Upper lobe of left lung (tissue), 6 donors: ENCODE data around the gene C1QL4. TPM values are rescaled to one million over a fixed set of nuclear protein-coding genes. Genes with fewer than 3 reads are reported as not detected.

Experiments used
- ATAC-seq, 2 donors: fragments of 200-7000 bp; cut with Tn5 transposase; one replicate each; pipeline ENCODE4 v1.9.1; 2022; ENCODE audit warnings: mild to moderate bottlenecking in 2 of 2, moderate library complexity in 2 of 2; ENCODE audit not compliant: low FRiP score in 2 of 2
- DNase-seq, 2 donors: peaks; one replicate each; pipeline ENCODE4 v3.0.0-alpha.2; 2019 to 2020
- H3K27ac ChIP-seq, 4 donors: fragments of 200-600 bp; sonication (generic); one replicate each; pipeline ENCODE4 v1.5.1; 2016 to 2019
- H3K27me3 ChIP-seq, 4 donors: fragments of 200-600 bp; sonication (generic); one replicate each; pipeline ENCODE4 v1.5.1; 2017 to 2019
- H3K36me3 ChIP-seq, 4 donors: fragments of 200-600 bp; sonication (generic); one replicate each; pipeline ENCODE4 v1.5.1; 2016 to 2019
- H3K4me1 ChIP-seq, 4 donors: fragments of 200-600 bp; sonication (generic); one replicate each; pipeline ENCODE4 v1.5.1; 2018 to 2019
- H3K4me3 ChIP-seq, 4 donors: fragments of 200-600 bp; sonication (generic); one replicate each; pipeline ENCODE4 v1.5.1; 2017 to 2019; ENCODE audit warnings: mild to moderate bottlenecking in 2 of 4, moderate library complexity in 1 of 4
- H3K9me3 ChIP-seq, 4 donors: fragments of 200-600 bp; sonication (generic); one replicate each; pipeline ENCODE4 v1.5.1; 2018 to 2019
- CTCF ChIP-seq, 6 experiments: fragments of 450-650 bp in 4 of 6; fragments of 200-600 bp in 2 of 6; sonication (generic) in 2 of 6; IDR thresholded peaks; one replicate each; pipeline ENCODE4 v1.5.1; 2016 to 2019; ENCODE audit warnings: antibody characterized with exemption in 6 of 6
- EP300 ChIP-seq, 4 donors: sonication (generic); formaldehyde crosslinking; IDR thresholded peaks; one replicate each; pipeline ENCODE4 v1.5.1; 2017; ENCODE audit warnings: antibody characterized with exemption in 4 of 4, control low read depth in 2 of 4
- POLR2A ChIP-seq, 4 donors: fragments of 450-650 bp; IDR thresholded peaks; one replicate each; pipeline ENCODE4 v1.5.1; 2016 to 2017; ENCODE audit warnings: antibody characterized with exemption in 4 of 4, mild to moderate bottlenecking in 2 of 4
- POLR2AphosphoS5 ChIP-seq, 2 donors: sonication (generic); formaldehyde crosslinking; IDR thresholded peaks; one replicate each; pipeline ENCODE4 v1.5.1; 2017; ENCODE audit warnings: antibody characterized with exemption in 2 of 2
- WGBS, 2 donors: methylation state at CpG; one replicate each; pipeline ENCODE4 v1.1.5; 2017 to 2018; 5-methylcytosine and 5-hydroxymethylcytosine counted together
- total RNA-seq, 6 donors: library from RNA; depleted of rRNA in 4 of 6; stranded (reverse); fragments of >200 nt in 4 of 6; gene quantifications; one replicate each; pipeline versions ENCODE4 v1.1.0 to v1.2.1, GENCODE V29; 2016 to 2021
- donor health status: DM: no; HTN: no; CAD: no; lungs with moderate emphysema.
- donor health status: DM: no; HTN: yes; CAD: no; lungs with severe emphysema.

C1QL4 gene
- total RNA-seq, 6 donors from 2014 or later, result not detected

GRCh38 chr12:49348781-49349180, 11.8 kb upstream of the C1QL4 start:
- TF ChIP-seq POLR2AphosphoS5 (IDR thresholded peaks at IDR 0.05) (no peak), CTCF (IDR thresholded peaks at IDR 0.05) (no peak), POLR2A (IDR thresholded peaks at IDR 0.05) (no peak), EP300 (IDR thresholded peaks at IDR 0.05) (no peak)
- H3K36me3 ChIP-seq, result no peaks in the 10 kb centered on the region
- ATAC-seq (no peak), DNase-seq (peak; percentile 8 to 26)
- 93 to 100% methylated on average over 1 to 5 of the region's 5 CpGs for WGBS, 2 donors
- H3K4me1 ChIP-seq, result peaks cover 36 to 39% (median 37%) of the 10 kb centered on the region in 4 donors
- H3K27ac ChIP-seq, result no peak overlapping the region
- H3K4me3 ChIP-seq, result no peak overlapping the region
- peaks cover 4 to 43% (median 31%) of the 10 kb centered on the region in 4 donors for H3K27me3 ChIP-seq
- H3K9me3 ChIP-seq, result no peaks in the 10 kb centered on the region

GRCh38 chr12:49347311-49348193, 10.6 kb upstream of the C1QL4 start:
- no peaks in the 10 kb centered on the region for H3K36me3 ChIP-seq
- DNase-seq (peak; percentile 68 to 96), ATAC-seq (peak; percentile 87 to 88)
- H3K27me3 ChIP-seq, result peaks cover 4 to 50% (median 35%) of the 10 kb centered on the region in 4 donors
- H3K9me3 ChIP-seq, result no peaks in the 10 kb centered on the region
- peak overlapping the region in 3 of 4 donors; percentile 21 to 43 (median 41) for H3K4me3 ChIP-seq
- H3K27ac ChIP-seq, result no peak overlapping the region
- peaks cover 46 to 51% (median 49%) of the 10 kb centered on the region in 4 donors for H3K4me1 ChIP-seq
- 9 to 12% methylated on average over 33 to 35 of the region's 37 CpGs for WGBS, 2 donors
- peak; percentile 89 to 97 (median 92) for TF ChIP-seq CTCF (IDR thresholded peaks at IDR 0.05)
- no peak for TF ChIP-seq EP300 (IDR thresholded peaks at IDR 0.05)

- no peaks in the 10 kb centered on the region for H3K36me3 ChIP-seq
- peaks cover 54 to 59% (median 56%) of the 10 kb centered on the region in 4 donors for H3K4me1 ChIP-seq
- peak within 1 kb of the TSS in 3 of 4 donors; percentile 21 to 43 (median 41) for H3K4me3 ChIP-seq
- DNase-seq (peak; percentile 21 to 87), ATAC-seq (no peak)
- TF ChIP-seq CTCF (IDR thresholded peaks at IDR 0.05) (no peak), EP300 (IDR thresholded peaks at IDR 0.05) (no peak), POLR2AphosphoS5 (IDR thresholded peaks at IDR 0.05) (no peak), POLR2A (IDR thresholded peaks at IDR 0.05) (no peak)
- peaks cover 4 to 55% (median 38%) of the 10 kb centered on the region in 4 donors for H3K27me3 ChIP-seq
- H3K27ac ChIP-seq, result no peak within 1 kb of the TSS
- WGBS, 2 donors, result 0 to 3% methylated on average over 18 to 33 of the region's 47 CpGs
- no peaks in the 10 kb centered on the region for H3K9me3 ChIP-seq
These were observed 9.8 kb upstream of the C1QL4 start, which contains the start of gene DNAJC22 for GRCh38 chr12:49346659-49347310. Gene DNAJC22, plus strand, starts transcription at chr12:49346888. Its CDS starts 1,985 bp downstream, at chr12:49348873.

GRCh38 chr12:49345825-49346658, 9.1 kb upstream of the C1QL4 start:
- peaks cover 4 to 55% (median 38%) of the 10 kb centered on the region in 4 donors for H3K27me3 ChIP-seq
- TF ChIP-seq EP300 (IDR thresholded peaks at IDR 0.05) (no peak), POLR2A (IDR thresholded peaks at IDR 0.05) (no peak), CTCF (IDR thresholded peaks at IDR 0.05) (no peak), POLR2AphosphoS5 (IDR thresholded peaks at IDR 0.05) (no peak)
- ATAC-seq, result no peak
- H3K27ac ChIP-seq, result no peak overlapping the region
- WGBS, 2 donors, result 4% methylated on average over 42 to 61 of the region's 61 CpGs
- H3K9me3 ChIP-seq, result no peaks in the 10 kb centered on the region
- peaks cover 54 to 59% (median 57%) of the 10 kb centered on the region in 4 donors for H3K4me1 ChIP-seq
- peak; percentile 8 to 46 for DNase-seq
- no peaks in the 10 kb centered on the region for H3K36me3 ChIP-seq
- H3K4me3 ChIP-seq, result peak overlapping the region in 3 of 4 donors; percentile 23 to 43 (median 41)
